Uterus (tissue), 2 donors: Measurements from ENCODE around the gene CEMIP.

Source experiments
- POLR2A ChIP-seq, 2 donors: fragments of 450-650 bp; IDR thresholded peaks; one replicate each; pipeline ENCODE4 v1.6.1; 2016; ENCODE audit warnings: antibody characterized with exemption in 2 of 2, mild to moderate bottlenecking in 1 of 2, moderate library complexity in 1 of 2
- TF ChIP-seq, protein P1 (sequence below), 4 experiments: fragments of 200-600 bp in 2 of 4; fragments of 450-650 bp in 2 of 4; sonication (generic) in 2 of 4; IDR thresholded peaks; one replicate each; pipeline ENCODE4 v1.5.1; 2016 to 2019; ENCODE audit warnings: antibody characterized with exemption in 4 of 4, mild to moderate bottlenecking in 2 of 4, moderate library complexity in 1 of 4

DNA sequence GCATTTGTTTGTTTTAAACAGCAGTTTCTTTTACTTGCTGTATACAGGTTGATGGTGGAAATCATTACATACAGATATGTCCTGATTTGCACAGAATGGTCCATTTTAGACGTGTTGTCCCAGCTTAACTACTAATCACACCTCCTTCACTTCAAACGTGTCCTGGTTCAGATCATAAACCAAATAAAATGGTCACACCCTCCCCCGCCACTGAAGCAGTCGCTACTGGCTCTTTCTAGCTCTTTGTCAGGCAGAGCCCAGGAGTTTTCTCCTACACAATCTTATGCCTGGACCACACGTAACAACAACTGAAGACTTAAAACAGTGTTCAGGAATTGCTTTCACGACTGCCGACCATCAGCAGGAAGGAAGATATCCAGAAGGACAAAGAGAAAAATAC is 136.9 kb downstream of the CEMIP start:
- TF ChIP-seq, protein P1, sequence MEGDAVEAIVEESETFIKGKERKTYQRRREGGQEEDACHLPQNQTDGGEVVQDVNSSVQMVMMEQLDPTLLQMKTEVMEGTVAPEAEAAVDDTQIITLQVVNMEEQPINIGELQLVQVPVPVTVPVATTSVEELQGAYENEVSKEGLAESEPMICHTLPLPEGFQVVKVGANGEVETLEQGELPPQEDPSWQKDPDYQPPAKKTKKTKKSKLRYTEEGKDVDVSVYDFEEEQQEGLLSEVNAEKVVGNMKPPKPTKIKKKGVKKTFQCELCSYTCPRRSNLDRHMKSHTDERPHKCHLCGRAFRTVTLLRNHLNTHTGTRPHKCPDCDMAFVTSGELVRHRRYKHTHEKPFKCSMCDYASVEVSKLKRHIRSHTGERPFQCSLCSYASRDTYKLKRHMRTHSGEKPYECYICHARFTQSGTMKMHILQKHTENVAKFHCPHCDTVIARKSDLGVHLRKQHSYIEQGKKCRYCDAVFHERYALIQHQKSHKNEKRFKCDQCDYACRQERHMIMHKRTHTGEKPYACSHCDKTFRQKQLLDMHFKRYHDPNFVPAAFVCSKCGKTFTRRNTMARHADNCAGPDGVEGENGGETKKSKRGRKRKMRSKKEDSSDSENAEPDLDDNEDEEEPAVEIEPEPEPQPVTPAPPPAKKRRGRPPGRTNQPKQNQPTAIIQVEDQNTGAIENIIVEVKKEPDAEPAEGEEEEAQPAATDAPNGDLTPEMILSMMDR (IDR thresholded peaks at IDR 0.05), result no peak
- TF ChIP-seq POLR2A (IDR thresholded peaks at IDR 0.05), result no peak
